DLD1 (cell line): Measurements from ENCODE around the gene MKNK1.

Experiments used
- in situ Hi-C: cut with HindIII; loops from 2 replicates; pipeline ENCODE4 v1.10.0; 2017; ENCODE audit warnings: low sequenced_read_pairs

MKNK1 gene

DNA sequence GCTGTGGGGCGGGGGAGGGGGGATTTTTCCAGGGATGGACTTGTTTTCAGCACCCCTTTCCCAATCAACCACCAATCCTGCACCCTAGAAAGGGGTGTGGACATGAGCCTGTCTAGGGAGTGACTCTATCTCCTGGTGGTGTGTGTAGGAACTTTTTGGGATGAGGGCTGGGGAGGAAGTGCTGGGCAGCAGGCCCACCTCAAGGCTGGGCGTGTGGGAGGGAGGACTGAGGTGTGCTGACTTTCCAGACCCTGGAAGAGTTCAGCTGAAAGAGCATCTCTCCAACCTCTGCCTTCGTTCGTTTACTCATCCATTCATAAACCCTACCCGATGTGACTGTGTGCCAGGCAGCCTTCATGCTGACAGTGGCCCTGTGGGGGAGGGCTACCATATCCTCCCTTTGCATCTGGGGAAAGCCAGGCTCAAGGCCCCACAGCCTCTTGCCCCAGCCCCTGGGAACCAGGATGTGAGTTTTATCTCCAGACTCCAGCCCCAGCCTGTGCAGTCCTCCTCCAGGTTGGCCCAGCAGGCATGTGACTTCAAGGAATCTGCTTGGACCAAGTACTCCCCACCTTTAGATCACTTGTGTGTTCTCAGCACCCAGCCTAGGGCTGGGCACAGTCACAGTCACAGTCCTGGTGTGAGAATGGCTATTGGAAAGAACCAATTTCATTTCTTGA is 59.4 kb downstream of the MKNK1 start:
- in situ Hi-C loops: no loop called here

DNA sequence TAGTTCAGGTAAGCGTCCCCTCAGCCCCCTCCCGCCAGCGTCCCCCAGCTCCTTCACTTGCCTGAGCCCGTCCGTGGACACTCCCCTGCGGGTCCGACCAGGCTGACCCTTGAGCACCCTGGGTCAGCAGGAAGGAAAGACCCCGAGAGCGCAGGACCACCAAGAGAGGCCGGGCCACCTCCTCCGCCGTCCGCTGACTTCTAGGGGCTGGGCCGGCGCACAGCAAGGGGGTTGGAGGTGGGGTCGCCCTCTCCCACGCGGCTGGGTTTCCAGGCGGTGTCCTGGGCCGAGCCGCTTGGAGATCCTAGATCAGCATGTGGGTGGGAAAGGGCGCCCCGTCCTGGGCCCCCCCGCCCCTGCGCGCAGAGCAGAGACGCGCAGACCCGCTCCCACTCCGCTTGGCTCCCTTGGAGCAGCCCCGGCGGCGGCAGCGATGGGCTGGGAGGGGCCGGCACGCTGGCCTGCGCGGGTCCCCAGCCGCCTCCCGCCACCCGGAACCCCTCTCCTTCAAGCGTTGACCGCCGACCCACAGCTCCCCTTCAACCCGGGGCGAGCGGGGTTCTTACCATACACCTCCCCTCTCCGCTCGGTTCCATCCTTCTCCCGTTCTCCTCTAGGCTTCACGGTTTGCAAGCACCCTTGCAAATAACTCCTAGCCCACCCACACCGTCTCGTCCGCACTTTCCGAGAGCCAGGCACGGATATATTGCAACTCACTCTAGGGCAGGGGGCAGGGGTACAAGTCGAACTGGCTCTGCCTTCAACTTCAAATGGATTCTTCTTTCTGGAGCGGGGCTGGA is 60.1 kb downstream of the MKNK1 start:
- in situ Hi-C loops: no loop called here

DNA sequence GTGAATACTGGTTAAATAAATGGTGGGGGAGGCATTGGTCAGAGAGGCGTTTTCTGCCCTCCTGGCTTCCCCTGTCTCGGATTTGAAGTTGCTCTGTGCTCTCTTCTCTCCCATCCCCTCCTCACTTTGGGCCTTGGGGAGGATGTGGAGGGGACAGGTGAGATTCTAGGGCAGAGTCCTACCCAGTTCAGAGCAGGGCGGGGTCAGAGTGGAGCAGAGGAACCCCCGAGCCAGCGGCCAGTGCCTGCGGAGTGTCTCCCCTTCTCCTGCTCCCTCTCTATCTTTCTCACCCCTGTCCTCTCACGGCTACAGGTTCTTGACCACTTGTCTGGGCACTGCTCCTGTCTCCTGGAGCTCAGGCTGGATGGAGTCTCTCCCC is 60.7 kb downstream of the MKNK1 start:
- in situ Hi-C loops: no loop called here

DNA sequence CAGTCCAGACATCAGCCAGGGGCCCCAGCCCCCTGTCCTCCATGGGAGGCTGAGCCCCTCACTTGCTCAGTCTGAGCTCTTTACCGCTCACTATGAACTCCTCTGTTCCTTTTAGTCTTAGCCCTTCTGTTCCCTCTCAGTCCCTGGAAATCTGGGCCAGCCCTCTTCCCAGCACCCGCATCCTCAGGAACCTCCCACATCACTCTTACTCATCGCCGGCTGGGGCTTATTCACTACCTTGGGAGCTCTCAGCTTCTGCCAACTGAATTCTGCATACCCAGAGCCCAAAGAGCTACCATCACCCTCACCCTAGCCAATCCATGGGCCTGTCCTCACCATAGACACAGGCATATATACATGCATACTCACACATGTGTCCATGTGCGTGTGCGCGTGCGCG is 64.1 kb downstream of the MKNK1 start:
- in situ Hi-C loops: no loop called here

DNA sequence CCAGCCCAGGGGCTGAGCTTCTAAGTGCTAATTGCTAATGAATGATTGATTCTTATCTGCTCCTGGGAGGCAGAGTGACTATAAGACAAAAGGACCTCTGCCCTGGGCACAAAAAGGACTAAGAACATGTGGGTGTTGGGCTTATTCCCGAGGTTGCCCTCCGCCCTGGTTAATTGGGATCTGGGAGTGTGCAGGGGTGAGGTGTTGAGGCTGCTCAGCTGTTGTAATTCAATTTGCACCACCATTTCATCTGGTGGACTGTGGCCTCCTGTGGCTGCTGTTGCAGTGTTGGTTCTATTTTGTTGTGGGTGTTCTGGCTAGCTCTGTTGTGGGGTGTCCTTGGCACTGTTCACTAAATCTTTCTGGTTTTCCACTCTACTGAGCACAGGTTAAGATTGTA is 65.9 kb downstream of the MKNK1 start:
- in situ Hi-C loops: no loop called here

DNA sequence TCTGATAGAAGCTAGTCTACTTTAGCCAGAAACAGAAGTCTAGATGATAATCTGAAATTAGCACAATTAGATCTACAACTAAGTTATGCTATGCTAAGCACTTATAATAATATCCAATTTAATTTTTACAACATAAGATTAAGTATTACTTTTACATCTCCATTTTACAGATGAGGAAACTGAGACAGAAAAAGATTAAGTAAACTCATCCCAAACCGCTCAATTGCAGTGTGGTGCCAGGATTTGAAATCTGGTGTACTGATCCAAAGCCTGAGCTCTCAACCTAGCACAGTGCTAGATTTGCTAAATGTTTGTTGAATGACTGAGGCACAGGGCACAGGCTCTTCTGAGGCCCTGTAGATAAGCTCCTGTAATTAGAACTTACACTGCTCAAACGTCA is 66.4 kb downstream of the MKNK1 start:
- in situ Hi-C loops: no loop called here

DNA sequence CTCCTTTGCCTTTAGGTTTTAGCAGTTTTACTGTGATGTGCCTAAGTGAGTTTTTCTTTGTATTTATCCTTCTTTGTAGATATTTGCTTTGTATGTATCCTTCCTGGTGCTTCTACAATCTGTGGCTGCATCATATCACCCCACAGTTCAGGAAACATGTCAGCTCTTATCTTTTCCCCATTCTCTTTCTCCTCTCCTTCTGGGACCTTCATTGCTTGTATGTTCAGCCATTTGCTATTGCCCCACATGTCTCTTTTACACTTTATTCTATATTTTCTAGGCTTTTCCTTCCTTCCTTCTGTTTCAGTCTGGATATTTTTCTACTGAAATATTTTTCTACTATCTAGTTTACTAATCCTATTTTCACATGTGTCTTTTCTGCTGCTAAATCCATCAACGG is 67.5 kb downstream of the MKNK1 start:
- in situ Hi-C loops: no loop called here

DNA sequence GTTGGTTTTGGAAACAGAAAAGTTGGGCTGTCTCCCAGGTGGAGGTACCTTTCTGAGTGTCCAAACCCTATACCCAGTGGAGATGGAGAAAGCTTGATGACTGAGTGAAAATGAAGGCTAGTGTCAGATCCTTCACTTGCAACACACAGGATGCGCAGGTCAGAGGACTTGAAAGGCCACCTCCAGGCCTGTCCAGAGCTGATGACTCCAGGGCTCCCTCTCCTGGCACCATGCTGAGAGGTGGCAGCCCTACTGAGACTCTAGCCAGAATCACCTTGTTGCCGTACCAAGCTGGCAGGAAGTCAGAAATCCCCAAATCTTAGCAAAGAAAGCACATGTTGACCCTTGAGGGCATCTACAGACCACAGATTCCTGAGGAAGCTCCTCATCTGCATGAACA is 69.0 kb downstream of the MKNK1 start:
- in situ Hi-C loops: no loop called here

DNA sequence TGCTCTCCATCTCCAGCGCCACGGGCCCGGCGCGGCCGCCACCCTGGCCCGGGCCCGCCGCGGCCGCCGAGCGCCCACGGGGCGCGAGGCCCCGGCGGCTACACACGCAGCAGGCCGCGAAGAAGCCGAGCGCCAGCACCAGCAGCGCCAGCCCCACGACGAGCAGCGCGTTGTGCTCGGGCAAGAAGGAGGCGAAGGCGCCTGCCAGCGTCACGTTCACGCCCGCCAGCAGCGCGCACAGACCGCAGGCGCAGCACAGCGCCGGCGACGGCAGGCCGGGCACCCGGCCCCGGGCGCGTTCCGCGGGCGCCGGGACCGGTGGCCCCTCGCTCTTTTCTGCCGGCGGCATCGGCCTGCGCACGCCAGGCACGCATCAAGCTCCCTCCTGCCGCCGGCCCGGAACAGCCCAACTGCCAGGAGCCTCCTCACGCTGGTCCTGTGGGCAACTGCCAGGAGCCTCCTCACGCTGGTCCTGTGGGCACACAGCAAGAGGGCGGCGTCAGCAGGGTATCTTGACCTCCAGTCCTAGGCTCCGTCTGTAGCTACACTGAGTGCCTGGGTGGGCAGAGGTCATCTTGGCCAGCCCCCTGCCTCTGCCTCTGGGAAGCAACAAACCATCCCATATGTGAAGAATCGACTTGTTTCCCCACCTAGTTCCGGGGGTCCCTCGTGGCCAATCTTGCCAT is 70.7 kb downstream of the MKNK1 start:
- in situ Hi-C loops: no loop called here

DNA sequence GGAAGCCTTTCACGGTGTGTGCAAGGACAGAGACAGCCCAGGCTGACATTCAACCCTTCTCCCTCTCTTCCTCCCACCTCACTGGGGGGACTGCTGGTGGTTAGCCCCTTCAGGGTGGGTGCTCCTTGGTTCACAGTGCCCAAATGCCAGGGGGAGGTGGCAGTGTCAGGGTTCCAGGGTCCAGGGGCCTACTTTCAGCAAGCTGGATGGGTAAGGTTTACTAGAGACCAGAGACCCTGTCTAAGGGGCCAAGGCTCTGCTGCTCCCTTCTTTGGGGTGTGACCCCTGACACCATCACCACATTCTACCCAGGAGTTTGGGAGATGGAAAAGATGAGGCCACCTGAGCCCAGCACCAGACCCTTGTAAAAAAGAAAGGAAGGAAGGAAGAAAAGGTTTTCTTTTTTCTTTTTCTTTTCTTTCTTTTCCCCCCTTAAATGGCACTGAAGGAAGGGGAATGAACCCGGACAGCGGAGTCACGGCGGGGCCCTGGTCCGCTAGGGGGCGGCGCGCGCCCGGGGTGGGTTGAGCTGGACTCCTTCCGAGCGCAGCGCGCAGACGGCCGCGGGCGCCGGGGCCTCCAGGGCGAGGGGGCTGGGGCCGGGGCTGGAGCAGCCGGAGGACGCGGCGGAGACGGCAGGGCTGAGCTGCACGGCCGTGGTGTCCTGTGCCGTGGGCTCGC is 71.4 kb downstream of the MKNK1 start:
- in situ Hi-C loops: no loop called here

DNA sequence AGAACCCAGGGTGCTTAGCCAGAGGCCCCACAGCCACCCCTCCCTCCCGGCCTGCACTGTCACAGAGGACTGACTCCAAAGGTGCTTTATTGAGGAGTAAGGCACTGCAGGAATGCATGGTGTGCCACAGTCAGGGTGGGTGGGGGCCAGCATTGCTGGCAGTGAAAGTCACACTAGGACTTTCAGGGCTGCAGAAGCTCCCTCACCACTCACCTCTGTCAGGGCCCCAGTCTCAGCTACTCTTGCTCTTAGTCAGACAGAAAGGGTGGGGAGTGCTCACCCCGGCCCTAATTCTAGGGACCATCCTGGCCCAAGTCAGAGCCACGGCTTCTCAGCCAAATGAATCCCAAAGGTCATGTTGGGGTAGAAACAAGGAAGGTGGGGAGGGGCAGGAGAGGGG is 72.0 kb downstream of the MKNK1 start:
- in situ Hi-C loops: no loop called here

DNA sequence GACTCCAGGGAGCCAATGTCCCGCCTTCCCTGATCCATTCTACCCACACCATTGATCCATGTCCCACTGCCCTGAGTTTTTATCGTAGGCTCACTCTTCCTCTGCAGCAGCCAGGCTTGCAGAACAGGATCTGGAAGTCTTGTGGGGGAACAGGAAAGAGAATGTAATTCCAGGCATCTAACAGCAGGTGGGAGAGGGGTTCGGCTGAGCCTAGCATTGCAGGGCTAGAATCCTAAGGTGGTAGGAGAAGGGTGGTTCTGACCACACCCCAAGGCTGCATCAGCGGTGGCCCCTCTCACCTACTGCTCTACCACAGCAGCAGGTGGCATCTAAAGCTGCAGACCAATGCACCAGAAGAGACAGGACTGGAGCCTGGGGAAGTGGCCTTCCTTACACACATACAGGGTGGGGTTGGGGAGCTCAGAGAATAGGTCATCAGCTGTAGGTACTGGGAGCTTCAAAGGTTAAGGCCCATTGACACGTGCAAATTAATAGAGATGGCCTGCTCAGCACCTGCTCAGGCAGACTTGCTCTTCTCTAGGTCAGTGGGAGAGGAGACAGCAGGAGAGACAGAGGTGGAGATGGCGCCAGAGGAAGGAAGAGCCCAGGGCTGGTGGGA is 73.2 kb downstream of the MKNK1 start:
- in situ Hi-C loops: no loop called here

DNA sequence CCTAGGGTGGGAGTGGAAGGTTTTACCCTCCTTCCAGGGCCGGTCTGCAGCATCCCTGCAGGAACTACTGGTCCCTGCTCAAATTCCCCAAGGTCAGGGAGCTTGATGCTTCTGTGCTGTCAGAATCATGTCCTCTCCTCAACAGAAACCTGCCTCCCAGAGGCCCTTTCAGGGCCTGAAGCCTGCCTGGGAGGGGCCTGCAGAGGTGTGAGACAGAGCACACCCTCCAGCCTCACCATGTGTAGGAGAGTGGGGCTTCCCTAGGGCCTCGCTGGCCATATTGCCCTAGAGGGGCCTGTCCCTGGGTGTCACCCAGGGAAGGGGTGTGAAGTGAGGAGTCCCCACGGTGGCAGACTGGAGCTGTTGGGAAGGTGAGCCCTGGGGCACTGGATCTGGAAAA is 73.8 kb downstream of the MKNK1 start:
- in situ Hi-C loops: no loop called here

DNA sequence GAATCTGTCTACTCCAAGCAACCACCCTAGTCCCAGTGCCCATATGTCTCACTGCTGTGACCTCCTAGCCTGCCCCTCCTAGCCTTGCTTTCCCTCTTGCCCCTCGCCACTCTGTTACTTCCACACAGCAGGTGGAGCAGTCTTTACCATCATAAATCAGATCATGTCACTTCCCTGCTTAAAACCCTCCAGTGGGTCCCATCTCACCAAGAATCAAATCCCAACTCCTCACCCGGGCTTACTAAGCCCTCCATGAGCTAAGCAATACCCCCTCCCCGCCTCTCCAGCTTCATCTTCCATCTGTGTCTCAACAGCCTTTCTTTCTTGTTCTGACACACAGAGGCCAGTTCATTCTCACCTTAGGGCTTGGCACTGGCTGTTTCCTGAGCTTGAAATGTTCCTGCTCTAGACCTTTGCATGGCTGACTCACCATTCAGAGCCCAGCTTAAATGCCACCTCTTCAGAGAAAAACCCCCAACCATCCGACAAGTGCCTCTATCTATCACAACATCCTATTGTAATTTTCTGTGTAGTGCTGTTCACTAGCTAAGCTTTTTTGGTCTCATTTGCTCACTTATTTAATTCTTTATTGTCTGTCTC is 74.9 kb downstream of the MKNK1 start:
- in situ Hi-C loops: loop anchor here (5.0 kb wide), 2 partner anchors 52 to 87 kb away; no protein-coding TSS in a partner anchor

DNA sequence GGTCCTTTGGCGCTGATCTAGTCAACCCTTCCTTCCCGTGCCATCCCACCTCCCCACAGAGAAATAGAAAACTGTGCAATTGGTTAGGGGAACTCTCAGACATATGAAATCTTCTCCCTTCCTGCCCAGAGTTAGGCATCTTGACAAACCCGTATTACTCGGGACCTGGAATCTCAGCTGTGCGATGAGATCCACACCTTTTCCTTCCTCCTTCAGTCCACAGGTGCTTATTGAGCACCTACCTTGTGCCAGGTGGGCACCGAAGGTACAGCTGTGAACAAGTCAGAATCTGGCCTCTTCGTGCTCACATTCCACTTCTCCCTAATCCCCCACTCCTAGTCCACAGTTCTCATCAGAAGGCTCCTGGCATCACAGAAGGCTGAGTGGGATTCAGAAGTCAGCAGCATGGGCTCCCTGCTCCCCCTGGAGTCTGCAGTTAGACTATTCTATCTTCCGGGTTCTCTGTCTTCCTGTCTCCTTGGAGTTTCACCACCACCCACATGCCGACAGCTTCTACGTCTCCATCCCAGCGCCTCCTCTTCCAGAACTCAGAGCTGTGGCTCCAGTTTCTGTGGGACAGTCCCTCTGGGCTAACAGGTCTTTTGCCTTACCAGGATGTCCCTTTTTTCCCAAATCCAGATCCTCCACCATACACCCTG is 75.6 kb downstream of the MKNK1 start:
- in situ Hi-C loops: loop anchor here (5.0 kb wide), 2 partner anchors 51 to 86 kb away; no protein-coding TSS in a partner anchor

DNA sequence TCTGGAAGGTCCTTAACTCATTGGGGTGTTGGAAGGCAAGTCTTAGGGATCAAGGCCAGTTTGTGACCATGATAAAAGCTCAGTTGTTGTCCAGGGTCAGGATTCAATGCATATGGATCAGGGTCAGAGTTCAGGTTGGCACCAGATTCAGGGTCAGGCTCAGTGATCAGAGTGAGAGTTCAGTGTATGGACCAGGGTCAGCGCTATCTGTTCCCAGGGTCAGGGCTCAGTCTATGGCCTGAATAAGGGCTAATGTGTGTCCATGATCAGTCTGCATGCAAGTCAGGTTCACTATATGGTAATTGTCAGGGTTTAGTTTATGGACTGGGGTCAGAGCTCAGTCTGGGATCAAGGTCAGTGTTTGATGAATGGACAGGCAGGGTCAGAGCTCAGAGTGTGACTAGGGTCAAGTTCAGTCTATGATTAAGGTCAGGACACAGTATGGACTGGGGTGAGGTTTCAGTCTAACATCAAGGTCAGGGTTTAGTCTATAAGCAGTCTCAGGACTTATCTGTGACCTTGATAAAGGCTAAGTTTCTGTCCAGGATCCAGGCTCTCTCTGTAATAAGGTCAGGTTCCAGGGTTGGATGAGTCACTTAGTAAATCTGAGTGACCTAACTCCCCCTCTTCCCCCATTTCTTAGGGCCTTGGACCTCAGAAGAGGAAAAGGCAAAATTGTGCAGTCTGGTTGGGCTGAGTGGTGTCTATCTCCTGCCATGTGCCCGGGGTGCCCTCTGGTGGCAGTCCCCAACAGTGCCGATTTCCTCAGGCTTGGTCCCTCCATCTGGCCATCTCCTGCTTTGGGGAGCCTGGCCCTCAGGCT is 76.4 kb downstream of the MKNK1 start:
- in situ Hi-C loops: loop anchor here (5.0 kb wide), 2 partner anchors 50 to 85 kb away; no protein-coding TSS in a partner anchor

DNA sequence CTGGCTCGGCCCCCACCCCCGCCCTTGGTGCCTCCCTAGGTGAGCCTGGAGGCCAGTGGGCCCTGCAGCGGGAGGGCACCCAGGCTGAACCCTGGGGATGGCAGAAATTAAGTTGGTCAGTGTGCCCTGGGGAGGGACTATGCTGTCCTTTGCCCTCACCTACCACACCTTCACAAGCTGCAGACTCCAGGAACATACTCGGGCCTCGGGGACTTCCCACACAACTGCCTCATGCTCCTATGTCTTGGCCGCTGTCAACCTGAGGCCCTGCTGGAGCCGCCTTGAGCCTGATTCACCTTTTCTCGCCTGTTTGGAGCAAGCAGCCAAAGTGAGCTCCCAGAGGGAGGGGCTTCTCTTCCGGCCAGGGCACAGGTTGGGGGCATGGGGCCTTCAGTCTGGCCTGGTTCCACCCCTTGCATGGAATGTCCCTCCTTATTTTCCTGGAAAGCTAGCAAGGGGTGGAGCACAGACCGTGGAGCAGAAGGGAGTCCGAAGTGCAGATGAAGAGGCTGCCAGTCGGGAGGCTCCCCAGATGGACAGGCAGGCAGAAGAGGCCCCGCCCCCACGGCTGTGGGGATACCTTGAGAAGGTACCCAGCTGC is 77.3 kb downstream of the MKNK1 start:
- in situ Hi-C loops: loop anchor here (5.0 kb wide), 2 partner anchors 49 to 84 kb away; no protein-coding TSS in a partner anchor

DNA sequence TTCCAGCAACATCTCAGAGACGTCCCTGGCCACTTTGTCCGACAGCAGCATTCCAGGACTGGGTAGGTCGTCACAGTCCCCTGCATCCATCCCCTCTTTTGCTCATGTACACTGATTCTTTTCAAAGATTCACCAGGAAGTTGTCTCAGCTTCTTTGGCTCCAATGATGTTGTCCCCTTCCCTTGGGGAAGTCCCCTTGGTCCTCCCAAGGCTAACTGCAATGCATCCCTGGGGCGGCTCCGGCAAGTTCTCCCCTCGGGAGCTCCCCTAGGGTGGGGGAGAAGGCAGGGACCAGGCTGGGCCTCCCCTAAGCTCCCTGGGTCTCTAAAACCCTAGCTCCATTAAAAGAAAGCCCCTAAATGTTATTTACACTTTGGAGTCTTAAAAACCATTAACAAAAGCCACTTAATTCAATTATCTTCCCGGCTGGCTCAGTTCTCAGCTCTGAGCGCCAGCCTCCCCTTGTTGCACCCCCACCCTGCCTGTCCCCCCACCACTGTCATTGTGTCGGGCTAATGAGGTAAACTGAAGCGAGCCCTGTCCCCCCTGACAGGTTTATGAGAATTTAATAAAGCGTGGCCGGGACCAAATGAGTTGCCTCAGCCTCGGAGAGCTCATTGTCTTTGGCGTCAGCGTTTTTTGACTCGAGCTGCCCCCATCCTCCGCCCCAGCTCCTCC is 77.9 kb downstream of the MKNK1 start:
- in situ Hi-C loops: loop anchor here (5.0 kb wide), 2 partner anchors 49 to 84 kb away; no protein-coding TSS in a partner anchor
